OCI-LY3 (cell line): Measurements from ENCODE around the gene DRD4.

Source experiments
- H2AFZ ChIP-seq: fragments of 200-600, 300-600 bp; shearing (Covaris generic); 2 replicates; pipeline ENCODE4 v1.6.0; 2014; ENCODE audit warnings: antibody characterized with exemption, low read depth, low read length
- H3K27ac ChIP-seq: fragments of 200-600, 300-600 bp; sonication (generic); 2 replicates; pipeline ENCODE4 v1.5.1; 2014; ENCODE audit warnings: mild to moderate bottlenecking, low read length, moderate library complexity, mixed read lengths
- H3K27me3 ChIP-seq: fragments of 200-600, 300-600 bp; sonication (generic); 2 replicates; pipeline ENCODE4 v1.6.1; 2014; ENCODE audit warnings: low read depth, low read length, mixed read lengths
- H3K36me3 ChIP-seq: fragments of 200-600, 300-600 bp; sonication (generic); replicated peaks from 2 replicates; pipeline ENCODE3; 2014; ENCODE audit warnings: low read depth, low read length, mixed read lengths
- H3K4me1 ChIP-seq: fragments of 300-600, 200-600 bp; sonication (generic); 2 replicates; pipeline ENCODE4 v1.6.1; 2014; ENCODE audit warnings: low read length, mixed read lengths
- H3K4me2 ChIP-seq: fragments of 200-600, 300-600 bp; sonication (generic); 2 replicates; pipeline ENCODE4 v1.6.1; 2014; ENCODE audit warnings: low read length, mixed read lengths
- H3K4me3 ChIP-seq: fragments of 300-600, 200-600 bp; sonication (generic); 2 replicates; pipeline ENCODE4 v1.5.1; 2014; ENCODE audit warnings: antibody characterized with exemption, mild to moderate bottlenecking, low read length, moderate library complexity
- H3K79me2 ChIP-seq: fragments of 300-600, 200-600 bp; shearing (Covaris generic); 2 replicates; pipeline ENCODE4 v1.6.1; 2014; ENCODE audit warnings: mild to moderate bottlenecking, low read length, mixed read lengths
- H3K9ac ChIP-seq: fragments of 300-600, 200-600 bp; shearing (Covaris generic); 2 replicates; pipeline ENCODE4 v1.6.0; 2014; ENCODE audit warnings: mild to moderate bottlenecking, low read length, moderate library complexity
- H3K9me3 ChIP-seq: fragments of 200-600, 300-600 bp; shearing (Covaris generic); 2 replicates; pipeline ENCODE4 v1.6.1; 2014; ENCODE audit warnings: low read length, mixed read lengths; ENCODE audit not compliant: insufficient read depth
- H4K20me1 ChIP-seq: fragments of 200-600, 300-600 bp; sonication (generic); 2 replicates; pipeline ENCODE4 v1.6.1; 2016; ENCODE audit warnings: low read length, mixed read lengths; ENCODE audit not compliant: insufficient read depth
- EZH2phosphoT487 ChIP-seq: fragments of 200-600 bp; shearing (Covaris generic); IDR thresholded peaks from 2 replicates; pipeline ENCODE4 v1.6.1; 2018; ENCODE audit warnings: antibody characterized with exemption, mixed run types, low read depth
- TF ChIP-seq, protein P1 (sequence below): fragments of 200-600, 300-600 bp; sonication (generic); IDR thresholded peaks from 2 replicates; pipeline ENCODE4 v1.5.1; 2014; ENCODE audit warnings: antibody characterized with exemption, low read length, low read depth

The DRD4 gene

DNA sequence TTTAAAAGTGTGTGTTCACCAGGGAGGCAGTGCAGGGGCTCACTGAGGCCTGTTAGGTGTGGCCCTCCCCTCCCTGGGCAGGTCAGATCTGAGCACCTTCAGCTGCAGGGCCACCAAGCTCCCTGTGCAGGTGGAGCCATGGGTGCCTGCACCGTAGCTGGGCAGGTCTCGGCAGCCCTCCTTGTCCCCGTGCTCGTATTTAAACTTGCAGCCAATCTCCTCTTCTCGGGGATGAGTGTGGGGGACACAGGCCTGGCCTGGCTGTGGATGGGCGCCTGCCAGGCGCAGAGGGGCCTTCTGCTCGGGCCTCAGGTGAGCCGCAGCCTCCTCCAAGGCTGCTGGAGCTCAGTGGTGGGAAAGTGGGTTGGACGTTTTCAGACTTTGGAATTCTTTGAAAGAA lies 41.7 kb upstream of the DRD4 start:
- Histone ChIP-seq H3K27me3 (no peaks in the 10 kb centered on the region), H3K79me2 (peaks cover 6% of the 10 kb centered on the region; the same call in 1 of the 2 replicates), H2AFZ (no peak overlapping the region), H3K4me3 (no peak overlapping the region), H3K27ac (no peak overlapping the region), H3K4me2 (no peak overlapping the region), H3K9me3 (no peaks in the 10 kb centered on the region), H3K9ac (no peak overlapping the region), H4K20me1 (no peaks in the 10 kb centered on the region), H3K4me1 (no peaks in the 10 kb centered on the region), H3K36me3 (peaks cover 51% of the 10 kb centered on the region)
- TF ChIP-seq, protein P1, sequence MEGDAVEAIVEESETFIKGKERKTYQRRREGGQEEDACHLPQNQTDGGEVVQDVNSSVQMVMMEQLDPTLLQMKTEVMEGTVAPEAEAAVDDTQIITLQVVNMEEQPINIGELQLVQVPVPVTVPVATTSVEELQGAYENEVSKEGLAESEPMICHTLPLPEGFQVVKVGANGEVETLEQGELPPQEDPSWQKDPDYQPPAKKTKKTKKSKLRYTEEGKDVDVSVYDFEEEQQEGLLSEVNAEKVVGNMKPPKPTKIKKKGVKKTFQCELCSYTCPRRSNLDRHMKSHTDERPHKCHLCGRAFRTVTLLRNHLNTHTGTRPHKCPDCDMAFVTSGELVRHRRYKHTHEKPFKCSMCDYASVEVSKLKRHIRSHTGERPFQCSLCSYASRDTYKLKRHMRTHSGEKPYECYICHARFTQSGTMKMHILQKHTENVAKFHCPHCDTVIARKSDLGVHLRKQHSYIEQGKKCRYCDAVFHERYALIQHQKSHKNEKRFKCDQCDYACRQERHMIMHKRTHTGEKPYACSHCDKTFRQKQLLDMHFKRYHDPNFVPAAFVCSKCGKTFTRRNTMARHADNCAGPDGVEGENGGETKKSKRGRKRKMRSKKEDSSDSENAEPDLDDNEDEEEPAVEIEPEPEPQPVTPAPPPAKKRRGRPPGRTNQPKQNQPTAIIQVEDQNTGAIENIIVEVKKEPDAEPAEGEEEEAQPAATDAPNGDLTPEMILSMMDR, result no peak
- no peak for TF ChIP-seq EZH2phosphoT487

DNA sequence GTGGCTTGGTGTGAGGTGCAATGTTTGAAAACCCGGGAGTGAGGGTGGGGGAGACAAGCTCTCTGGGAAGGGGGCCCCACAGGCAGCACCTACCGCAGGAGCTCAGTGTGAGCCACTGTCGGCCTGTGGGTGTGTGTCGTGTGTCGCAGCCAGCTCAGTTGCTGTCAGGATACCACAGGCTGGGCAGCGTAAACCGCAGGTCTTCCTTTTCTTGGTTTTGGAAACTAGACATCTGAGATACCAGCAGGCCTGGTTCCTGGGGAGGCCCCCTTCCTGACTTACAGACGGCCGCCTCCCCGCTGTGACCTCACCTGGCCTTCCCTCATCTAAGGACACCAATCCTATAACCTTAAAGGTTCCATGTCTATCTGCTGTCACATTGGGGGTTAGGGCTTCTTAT lies 40.7 kb upstream of the DRD4 start:
- H3K9ac ChIP-seq, result no peak overlapping the region
- H3K4me2 ChIP-seq, result no peak overlapping the region
- H3K4me1 ChIP-seq, result no peaks in the 10 kb centered on the region
- H4K20me1 ChIP-seq, result no peaks in the 10 kb centered on the region
- TF ChIP-seq, protein P1, result no peak
- TF ChIP-seq EZH2phosphoT487, result no peak
- H3K79me2 ChIP-seq, result peaks cover 6% of the 10 kb centered on the region; the same call in 1 of the 2 replicates
- H3K4me3 ChIP-seq, result no peak overlapping the region
- no peak overlapping the region for H3K27ac ChIP-seq
- no peaks in the 10 kb centered on the region for H3K9me3 ChIP-seq
- no peak overlapping the region for H2AFZ ChIP-seq
- H3K36me3 ChIP-seq, result peaks cover 45% of the 10 kb centered on the region
- no peaks in the 10 kb centered on the region for H3K27me3 ChIP-seq

DNA sequence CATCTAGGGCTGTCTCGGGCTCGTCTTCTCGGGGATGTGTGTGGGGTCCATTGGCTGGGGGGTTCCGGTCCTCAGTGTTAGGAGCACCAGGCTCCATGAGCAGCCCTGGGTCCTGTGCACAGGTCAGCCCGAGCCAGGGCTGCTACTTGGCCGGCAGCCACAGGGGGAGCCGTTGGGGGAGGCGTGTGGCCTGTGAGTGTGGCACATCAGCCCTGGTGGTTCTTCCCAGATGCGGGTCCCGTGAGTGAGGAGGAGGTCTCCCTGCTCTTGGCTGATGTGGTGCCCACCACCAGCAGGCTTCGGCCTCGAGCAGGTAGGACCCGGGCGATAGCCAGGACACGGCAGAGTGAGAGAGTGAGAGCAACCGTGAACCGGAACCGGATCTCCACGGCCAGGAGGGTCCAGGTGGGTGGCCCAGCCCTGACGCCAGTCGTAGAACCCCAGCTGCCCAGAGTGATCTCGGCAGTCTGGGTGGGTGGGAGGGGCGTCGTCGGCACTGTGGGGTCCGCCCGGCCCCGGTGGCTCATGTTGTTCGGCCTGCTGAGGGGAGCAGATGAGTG lies 39.8 kb upstream of the DRD4 start:
- Histone ChIP-seq H3K4me3 (no peak overlapping the region), H3K36me3 (peaks cover 52% of the 10 kb centered on the region), H3K79me2 (peaks cover 6% of the 10 kb centered on the region; the same call in 1 of the 2 replicates), H3K9ac (no peak overlapping the region), H4K20me1 (no peaks in the 10 kb centered on the region), H3K27ac (no peak overlapping the region), H2AFZ (no peak overlapping the region), H3K9me3 (no peaks in the 10 kb centered on the region), H3K4me2 (no peak overlapping the region), H3K27me3 (no peaks in the 10 kb centered on the region), H3K4me1 (no peaks in the 10 kb centered on the region)
- no peak for TF ChIP-seq EZH2phosphoT487
- TF ChIP-seq, protein P1, result no peak

DNA sequence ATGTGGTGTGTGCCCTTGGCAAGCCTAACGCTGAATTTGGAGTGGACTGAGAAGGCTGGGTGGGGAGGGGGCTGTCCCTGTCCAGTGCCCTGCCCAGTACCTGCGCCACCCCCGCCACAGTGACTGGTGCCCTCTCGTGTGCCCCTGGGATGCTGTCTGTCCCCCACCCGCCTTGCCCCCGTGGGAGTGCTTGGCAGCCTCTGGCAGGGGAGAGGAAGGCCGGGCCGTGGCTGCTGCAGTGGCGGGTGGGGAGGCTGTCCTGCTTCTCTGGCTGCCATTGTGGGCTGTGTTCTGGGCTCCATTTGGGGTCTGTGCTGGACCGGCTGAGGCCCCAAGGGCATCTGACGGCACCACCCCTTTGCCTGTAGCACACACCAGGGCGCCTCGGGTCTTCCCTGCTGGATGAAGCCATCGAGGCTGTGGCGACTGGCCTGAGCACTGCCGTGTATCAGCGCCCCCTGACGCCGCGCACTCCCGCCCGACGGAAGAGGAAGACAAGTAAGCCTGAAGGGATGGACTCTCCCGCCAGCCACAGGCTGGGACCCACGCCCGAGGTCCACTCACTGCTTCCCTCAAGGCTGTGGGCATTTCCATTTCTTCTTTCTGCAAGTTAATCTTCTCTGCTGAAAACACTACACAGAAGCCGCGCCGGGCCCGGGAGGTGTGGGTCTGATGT lies 38.9 kb upstream of the DRD4 start:
- H3K27ac ChIP-seq, result no peak overlapping the region
- H3K4me3 ChIP-seq, result no peak overlapping the region
- no peak overlapping the region for H2AFZ ChIP-seq
- H4K20me1 ChIP-seq, result no peaks in the 10 kb centered on the region
- H3K79me2 ChIP-seq, result peaks cover 6% of the 10 kb centered on the region; the same call in 1 of the 2 replicates
- no peak overlapping the region for H3K9ac ChIP-seq
- H3K4me1 ChIP-seq, result no peaks in the 10 kb centered on the region
- no peaks in the 10 kb centered on the region for H3K9me3 ChIP-seq
- no peaks in the 10 kb centered on the region for H3K27me3 ChIP-seq
- no peak overlapping the region for H3K4me2 ChIP-seq
- no peak for TF ChIP-seq EZH2phosphoT487
- TF ChIP-seq, protein P1, result no peak
- peaks cover 47% of the 10 kb centered on the region for H3K36me3 ChIP-seq
